Activated CD8-positive, alpha-beta memory T cell treated with anti-CD3 and anti-CD28 coated beads, Interleukin-2, amount 50 U/mL, for 48 hours (primary cell): ENCODE data around the gene HDAC6.
"Not testable (repeated sequence)": the region's sequence is repeated elsewhere in the genome, so short reads cannot be mapped to it uniquely, and the experiment has no call there.

Source experiments
- DNase-seq: peaks from one replicate; pipeline ENCODE4 v3.0.0-alpha.2; 2020

HDAC6 gene

GRCh38 chrX:48790477-48790876, 11.4 kb upstream of the HDAC6 start:
- no peak for DNase-seq

DNA sequence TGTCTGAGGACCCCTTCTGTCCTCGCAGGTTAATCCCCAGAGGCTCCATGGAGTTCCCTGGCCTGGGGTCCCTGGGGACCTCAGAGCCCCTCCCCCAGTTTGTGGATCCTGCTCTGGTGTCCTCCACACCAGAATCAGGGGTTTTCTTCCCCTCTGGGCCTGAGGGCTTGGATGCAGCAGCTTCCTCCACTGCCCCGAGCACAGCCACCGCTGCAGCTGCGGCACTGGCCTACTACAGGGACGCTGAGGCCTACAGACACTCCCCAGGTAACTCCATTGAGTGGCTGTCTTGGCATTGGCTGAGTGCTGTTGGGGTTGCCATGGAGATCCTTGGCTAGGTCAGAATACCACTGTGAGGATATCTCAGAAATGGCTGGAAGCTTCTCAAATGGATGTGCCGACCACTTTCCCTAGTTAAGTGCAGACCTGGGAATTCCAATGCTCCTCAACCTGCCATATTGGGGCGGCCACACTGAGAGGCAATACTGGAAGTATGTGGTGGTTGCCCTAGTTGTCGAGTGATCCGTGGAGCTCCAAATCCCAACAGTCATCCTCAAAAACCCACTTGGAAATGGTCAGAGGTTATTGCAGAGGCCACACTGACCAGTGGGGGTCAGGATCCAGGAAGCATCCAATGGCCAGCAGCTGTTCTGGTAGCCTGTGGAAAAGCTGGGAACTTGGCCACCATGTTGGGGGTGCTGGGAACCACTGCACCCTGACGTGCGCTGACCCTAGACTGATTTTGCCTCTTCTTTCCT, 10.6 kb upstream of the HDAC6 start:
- no peak for DNase-seq

DNA sequence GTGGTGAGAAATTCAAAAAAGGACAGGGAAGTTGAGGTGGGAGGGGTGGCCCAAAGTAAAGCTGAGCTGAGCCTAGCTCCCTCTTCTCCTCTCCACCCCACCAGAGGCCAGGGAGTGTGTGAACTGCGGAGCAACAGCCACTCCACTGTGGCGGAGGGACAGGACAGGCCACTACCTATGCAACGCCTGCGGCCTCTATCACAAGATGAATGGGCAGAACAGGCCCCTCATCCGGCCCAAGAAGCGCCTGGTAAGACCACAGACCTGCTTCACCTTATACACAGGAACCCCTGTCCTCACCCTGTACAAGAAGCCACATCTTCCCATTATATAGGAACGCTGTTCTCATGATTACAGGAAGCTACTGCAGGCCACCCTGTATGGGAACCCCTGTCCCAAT, 9.6 kb upstream of the HDAC6 start:
- no peak for DNase-seq

GRCh38 chrX:48793935-48794334, 7.9 kb upstream of the HDAC6 start:
- DNase-seq = no peak

DNA sequence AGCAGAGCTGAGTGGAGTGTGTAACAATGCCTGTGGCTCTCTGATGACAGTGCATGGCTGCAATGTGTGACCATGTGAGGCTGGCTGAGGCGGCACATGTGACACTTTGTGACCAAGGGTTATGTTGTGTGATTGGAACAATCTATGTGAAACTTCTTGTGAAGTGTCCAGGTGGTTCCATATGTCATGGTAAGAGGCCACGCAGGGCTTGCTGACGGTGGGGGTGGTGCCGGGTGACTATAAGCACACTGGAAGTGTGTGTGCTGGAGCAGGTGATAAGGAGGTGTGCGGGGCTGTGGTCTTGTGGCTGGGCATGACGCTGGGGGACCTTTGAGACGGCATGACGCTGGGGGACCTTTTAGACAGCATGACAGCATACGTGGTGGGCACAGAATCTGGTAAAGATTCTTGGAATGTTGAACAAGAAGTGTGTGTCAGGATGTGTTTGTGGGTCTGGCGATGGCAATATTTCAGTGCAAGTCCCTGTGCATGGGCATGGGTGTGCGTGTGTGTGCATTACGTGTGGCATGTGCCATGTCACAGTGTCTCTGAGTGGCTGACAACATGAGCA, 7.4 kb upstream of the HDAC6 start:
- no peak for DNase-seq

DNA sequence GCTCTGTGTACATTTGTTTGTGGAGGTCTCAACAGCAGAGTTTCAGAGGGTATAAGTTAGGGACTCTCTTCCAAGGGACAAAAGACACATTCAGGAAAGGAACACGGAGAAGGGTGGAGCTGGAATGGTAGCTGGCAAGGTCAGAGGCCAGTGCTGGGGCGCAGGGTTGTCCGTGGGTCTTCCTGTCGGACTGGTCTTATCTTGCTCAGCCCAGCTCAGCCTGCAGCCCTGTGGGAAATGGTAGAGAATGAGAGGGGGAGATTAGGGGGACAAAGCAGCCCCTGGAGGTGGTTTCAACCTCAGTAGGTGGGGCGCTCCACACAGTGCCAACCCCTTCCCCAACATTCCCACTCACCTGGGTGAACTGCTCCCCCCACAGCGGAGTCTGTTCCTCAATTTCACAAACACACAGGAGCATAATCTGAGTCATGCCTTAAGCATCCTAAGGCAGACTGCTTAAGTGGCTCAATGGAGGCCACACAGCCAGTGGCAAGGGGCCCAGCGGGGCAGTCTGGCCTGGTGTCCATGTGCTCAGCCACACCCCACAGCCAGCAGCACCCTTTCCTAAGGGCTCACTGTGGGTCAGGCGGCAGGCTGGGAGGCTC, 6.9 kb upstream of the HDAC6 start:
- no peak for DNase-seq

GRCh38 chrX:48798318-48798717, 3.5 kb upstream of the HDAC6 start:
- no peak for DNase-seq

DNA sequence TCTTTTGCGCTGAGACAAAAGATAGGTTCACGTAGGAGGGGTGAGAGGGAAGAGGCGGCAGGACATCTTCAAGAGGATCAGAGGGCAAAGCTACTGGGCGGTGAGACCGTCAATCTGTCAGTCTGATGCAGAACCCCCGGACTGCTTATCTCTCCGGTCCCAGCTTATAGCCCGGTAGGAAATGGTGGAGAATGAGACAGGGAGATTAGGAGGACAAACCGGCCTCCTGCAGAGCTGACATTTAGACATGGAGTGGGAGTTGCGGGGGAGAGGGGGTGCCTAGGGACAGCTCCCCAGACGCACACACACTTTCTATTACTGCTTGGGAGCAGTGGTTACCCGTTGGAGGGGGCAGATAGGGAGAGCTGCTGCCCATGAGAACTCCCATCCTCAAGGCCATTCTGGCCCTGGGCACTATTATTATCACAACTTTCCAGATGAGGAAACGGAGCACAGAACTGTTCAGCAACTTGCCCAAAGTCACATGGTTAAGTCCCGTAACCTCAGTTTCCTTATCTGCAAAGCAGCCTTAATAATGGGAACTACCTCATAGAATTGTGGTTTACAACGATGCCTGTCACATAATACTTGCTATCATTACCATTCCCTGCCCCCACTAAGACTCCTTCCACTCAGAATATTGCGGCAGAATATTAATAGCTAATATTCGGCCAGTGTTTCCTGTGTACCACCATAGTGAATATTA, 1.1 kb upstream of the HDAC6 start:
- no peak for DNase-seq

DNA sequence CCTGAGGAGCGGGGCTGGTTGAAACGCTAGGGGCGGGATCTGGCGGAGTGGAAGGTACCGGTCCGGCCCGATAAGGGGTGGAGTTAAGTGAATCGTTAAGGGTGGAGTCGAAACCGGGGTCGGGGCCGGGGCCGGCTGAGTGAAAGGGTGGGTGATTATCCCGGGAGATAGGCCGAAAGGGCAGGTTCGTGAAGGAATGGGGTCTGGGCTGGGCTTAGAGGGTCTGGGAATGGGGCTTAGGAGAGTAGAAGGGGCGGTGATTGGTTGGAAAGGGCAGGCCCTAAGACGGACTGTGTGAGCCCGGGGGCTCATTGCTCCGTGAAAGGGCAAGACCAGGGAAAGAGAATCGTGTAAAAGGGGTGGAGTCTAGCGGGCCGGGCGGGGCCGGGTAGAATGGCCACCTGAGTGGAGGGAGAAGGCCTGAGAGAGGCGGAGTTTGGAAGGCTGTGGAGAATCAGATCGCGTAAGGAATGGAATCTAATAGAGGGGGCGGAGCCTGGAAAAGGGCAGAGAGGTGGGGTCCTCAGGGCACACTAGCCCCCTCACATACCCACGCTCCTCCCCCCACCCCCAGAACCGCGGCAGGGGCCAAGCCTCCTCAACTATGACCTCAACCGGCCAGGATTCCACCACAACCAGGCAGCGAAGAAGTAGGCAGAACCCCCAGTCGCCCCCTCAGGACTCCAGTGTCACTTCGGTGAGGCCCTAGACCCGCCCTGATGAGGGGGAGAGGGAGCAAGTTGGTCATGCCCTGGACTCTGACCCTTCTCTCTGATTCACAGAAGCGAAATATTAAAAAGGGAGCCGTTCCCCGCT, 430 bp downstream of the HDAC6 start:
- DNase-seq = no peak

DNA sequence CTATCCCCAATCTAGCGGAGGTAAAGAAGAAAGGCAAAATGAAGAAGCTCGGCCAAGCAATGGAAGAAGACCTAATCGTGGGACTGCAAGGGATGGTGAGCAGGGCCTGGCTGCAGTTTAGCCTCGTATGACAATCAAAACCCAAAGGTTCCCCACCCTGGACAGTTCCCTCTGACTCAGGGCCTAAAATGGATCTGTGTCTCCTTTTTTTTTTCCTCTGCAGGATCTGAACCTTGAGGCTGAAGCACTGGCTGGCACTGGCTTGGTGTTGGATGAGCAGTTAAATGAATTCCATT, 986 bp downstream of the HDAC6 start:
- DNase-seq = no peak

DNA sequence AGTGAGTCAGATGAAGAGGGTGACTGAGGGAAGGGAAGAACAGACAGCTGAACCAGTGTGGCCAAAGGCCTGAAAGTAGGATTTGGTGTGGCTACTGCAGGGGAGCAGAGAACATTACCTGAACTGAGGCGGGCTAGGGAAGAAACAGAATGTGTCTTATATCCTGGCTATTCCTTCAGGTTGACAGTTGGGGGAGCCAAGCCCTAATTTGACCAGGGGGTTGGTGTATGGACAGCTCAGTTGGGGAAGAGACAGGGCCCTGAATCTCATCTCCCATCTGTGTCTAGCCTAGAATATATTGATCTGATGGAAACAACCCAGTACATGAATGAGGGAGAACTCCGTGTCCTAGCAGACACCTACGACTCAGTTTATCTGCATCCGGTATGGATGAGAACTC, 4.2 kb downstream of the HDAC6 start:
- DNase-seq = no peak

GRCh38 chrX:48813644-48814043, 11.8 kb downstream of the HDAC6 start:
- no peak for DNase-seq

- DNase-seq = no peak
Measured at GRCh38 chrX:48814722-48815121, 12.9 kb downstream of the HDAC6 start.

DNA sequence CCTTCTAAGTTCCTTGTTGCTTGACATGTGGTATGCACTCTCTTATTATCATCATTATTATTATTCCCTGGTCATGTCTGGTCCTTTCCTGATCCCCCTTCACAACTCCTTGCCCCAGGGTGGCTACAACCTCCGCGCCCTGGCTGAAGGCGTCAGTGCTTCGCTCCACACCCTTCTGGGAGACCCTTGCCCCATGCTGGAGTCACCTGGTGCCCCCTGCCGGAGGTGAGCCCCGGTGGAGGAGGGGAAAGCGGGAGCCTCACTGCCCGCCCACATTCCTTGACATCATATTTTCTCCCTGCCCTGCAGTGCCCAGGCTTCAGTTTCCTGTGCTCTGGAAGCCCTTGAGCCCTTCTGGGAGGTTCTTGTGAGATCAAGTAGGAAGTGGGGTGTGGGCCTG, 13.4 kb downstream of the HDAC6 start:
- DNase-seq = no peak

GRCh38 chrX:48816014-48816810, 14.3 kb downstream of the HDAC6 start:
- no peak for DNase-seq

GRCh38 chrX:48818098-48818497, 16.2 kb downstream of the HDAC6 start:
- no peak for DNase-seq

- DNase-seq = no peak
Measured at GRCh38 chrX:48818866-48819265, 17.0 kb downstream of the HDAC6 start.

- DNase-seq = not testable (repeated sequence)
Measured at GRCh38 chrX:48819394-48819793, 17.5 kb downstream of the HDAC6 start.

DNA sequence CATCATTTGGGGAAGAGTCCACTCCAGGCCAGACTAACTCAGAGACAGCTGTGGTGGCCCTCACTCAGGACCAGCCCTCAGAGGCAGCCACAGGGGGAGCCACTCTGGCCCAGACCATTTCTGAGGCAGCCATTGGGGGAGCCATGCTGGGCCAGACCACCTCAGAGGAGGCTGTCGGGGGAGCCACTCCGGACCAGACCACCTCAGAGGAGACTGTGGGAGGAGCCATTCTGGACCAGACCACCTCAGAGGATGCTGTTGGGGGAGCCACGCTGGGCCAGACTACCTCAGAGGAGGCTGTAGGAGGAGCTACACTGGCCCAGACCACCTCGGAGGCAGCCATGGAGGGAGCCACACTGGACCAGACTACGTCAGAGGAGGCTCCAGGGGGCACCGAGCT, 21.2 kb downstream of the HDAC6 start:
- DNase-seq = no peak

DNA sequence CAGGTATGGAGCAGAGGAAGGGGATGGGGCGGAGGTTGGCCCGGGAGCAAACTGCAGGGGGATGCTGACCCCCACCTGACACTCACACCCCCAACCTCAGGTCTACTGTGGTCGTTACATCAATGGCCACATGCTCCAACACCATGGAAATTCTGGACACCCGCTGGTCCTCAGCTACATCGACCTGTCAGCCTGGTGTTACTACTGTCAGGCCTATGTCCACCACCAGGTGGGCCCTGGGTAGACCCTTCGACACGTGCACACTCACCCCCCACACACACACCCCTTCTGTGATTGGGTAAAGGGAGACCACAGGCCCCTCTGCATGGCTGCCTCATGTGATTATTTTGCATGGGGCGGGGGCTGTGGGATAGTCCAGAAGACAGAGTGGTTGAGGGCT, 22.2 kb downstream of the HDAC6 start:
- no peak for DNase-seq

DNA sequence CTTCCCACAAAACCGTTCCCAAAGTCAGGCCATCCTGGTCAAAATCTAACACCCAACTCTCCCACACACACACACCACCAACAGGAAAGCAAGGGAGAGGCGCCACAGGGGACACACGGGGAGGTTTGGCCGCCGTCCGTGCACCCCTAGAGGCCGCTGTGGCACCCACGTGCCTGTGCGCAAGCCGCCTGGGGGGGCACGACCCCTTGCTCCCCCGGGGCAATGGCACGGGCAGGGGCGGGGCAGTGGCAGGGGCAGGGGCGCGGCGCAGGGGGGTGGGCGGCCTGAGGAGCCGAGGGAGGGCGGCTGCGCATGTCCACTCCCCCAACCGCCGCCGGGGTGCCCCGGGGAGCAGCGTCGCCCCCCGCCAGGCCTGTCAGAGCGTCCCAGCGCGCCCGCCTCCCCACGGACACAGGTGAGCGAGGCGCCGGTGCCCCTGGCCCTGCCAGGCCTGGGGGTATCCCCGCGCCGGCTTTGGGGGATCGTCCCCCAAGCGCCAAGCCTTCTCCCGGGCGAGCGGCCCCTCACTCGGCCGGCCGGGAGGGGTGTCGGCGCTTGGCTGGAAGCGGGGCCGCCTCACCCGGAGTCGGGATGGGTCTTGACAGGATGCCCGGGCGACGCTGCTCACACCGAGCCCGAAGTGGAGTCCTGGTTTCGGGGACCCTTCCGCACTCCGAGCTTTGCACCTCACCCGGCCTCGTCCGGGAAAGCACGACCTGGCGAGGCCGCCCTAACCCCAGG, 24.4 kb downstream of the HDAC6 start, which contains the start of gene ERAS:
TSS of gene ERAS (plus strand) at position 379 of the 741 bp plus-strand sequence. CDS start 2,611 bp downstream, outside the sequence.
- no peak for DNase-seq
